Measurements from ENCODE around the gene CPEB3.
A peak's percentile ranks its signal among the peaks of the same experiment; 100 is the strongest.

CPEB3 gene

GRCh38 chr10:92108120-92108519 lies 182.8 kb downstream of the CPEB3 start:
- TF ChIP-seq CTCF (IDR thresholded peaks at IDR 0.05), result no peak
- Histone ChIP-seq H3K4me3 (no peak overlapping the region), H3K27ac (no peak overlapping the region)
- DNase-seq (ENCODE audit: low spot score), result no peak

GRCh38 chr10:92103376-92104090 lies 187.3 kb downstream of the CPEB3 start:
- TF ChIP-seq CTCF (IDR thresholded peaks at IDR 0.05), result no peak
- H3K27ac ChIP-seq, result no peak overlapping the region
- no peak overlapping the region for H3K4me3 ChIP-seq
- no peak for DNase-seq (ENCODE audit: low spot score)

- no peak for DNase-seq (ENCODE audit: low spot score)
- no peak for TF ChIP-seq CTCF (IDR thresholded peaks at IDR 0.05)
- H3K27ac ChIP-seq, result no peak overlapping the region
- no peak overlapping the region for H3K4me3 ChIP-seq
These were observed 188.2 kb downstream of the CPEB3 start for GRCh38 chr10:92102601-92103213.

- Histone ChIP-seq H3K27ac (no peak overlapping the region), H3K4me3 (no peak overlapping the region)
- no peak for DNase-seq (ENCODE audit: low spot score)
- TF ChIP-seq CTCF (IDR thresholded peaks at IDR 0.05), result no peak
These were observed 195.9 kb downstream of the CPEB3 start for GRCh38 chr10:92094960-92095359.

GRCh38 chr10:92091965-92092364 lies 198.9 kb downstream of the CPEB3 start:
- Histone ChIP-seq H3K4me3 (no peak overlapping the region), H3K27ac (no peak overlapping the region)
- DNase-seq (ENCODE audit: low spot score), result no peak
- TF ChIP-seq CTCF (IDR thresholded peaks at IDR 0.05), result no peak

GRCh38 chr10:92087750-92088395 lies 203.0 kb downstream of the CPEB3 start:
- Histone ChIP-seq H3K27ac (peak overlapping the region in 1 of 2 donors; percentile 17), H3K4me3 (no peak overlapping the region)
- TF ChIP-seq CTCF (IDR thresholded peaks at IDR 0.05), result peak; percentile 36
- DNase-seq (ENCODE audit: low spot score), result no peak
